Neural progenitor cell (in vitro differentiated cells): ENCODE results near the gene IQCF5.

ENCODE experiments used
- CTCF ChIP-seq: fragments of 200-600 bp; sonication (generic); IDR thresholded peaks from 2 replicates; pipeline ENCODE4 v1.5.1; 2017; ENCODE audit warnings: antibody characterized with exemption, mild to moderate bottlenecking
- EZH2 ChIP-seq: fragments of 200-600 bp; sonication (generic); IDR thresholded peaks from 2 replicates; pipeline ENCODE4 v1.6.1; 2017; ENCODE audit warnings: antibody characterized with exemption, mild to moderate bottlenecking, moderate library complexity
- EZH2phosphoT487 ChIP-seq: fragments of 200-600 bp; sonication (generic); IDR thresholded peaks from 2 replicates; pipeline ENCODE4 v1.6.1; 2017; ENCODE audit warnings: antibody characterized with exemption

- TF ChIP-seq CTCF (no peak), EZH2 (no peak), EZH2phosphoT487 (no peak)
Measured at GRCh38 chr3:51891242-51892039, 16.0 kb upstream of the IQCF5 start.
